ENCODE measurements around the gene SLC26A8.

The SLC26A8 gene

GRCh38 chr6:36054415-36054814 is 30.0 kb upstream of the SLC26A8 start:
- no peak overlapping the region for H3K4me2 ChIP-seq (ENCODE audit: low read length)
- H3K9ac ChIP-seq, result no peak overlapping the region
- H3K27me3 ChIP-seq (ENCODE audit: control insufficient read depth, insufficient read depth, low read length), result no peaks in the 10 kb centered on the region
- peaks cover 3% of the 10 kb centered on the region for H3K4me1 ChIP-seq
- no peak for TF ChIP-seq CTCF (IDR thresholded peaks at IDR 0.05)
- H3K79me2 ChIP-seq, result peaks cover 10% of the 10 kb centered on the region
- no peak overlapping the region for H3K4me3 ChIP-seq (ENCODE audit: low read depth, low read length)
- H3K27ac ChIP-seq, result no peak overlapping the region
- no peak overlapping the region for H2AFZ ChIP-seq
- no peaks in the 10 kb centered on the region for H3K36me3 ChIP-seq (ENCODE audit: control insufficient read depth, insufficient read depth, low read length)
- no peaks in the 10 kb centered on the region for H3K9me3 ChIP-seq (ENCODE audit: control insufficient read depth, low read length)

GRCh38 chr6:36053878-36054277 is 29.4 kb upstream of the SLC26A8 start:
- no peak overlapping the region for H3K4me3 ChIP-seq (ENCODE audit: low read depth, low read length)
- no peak overlapping the region for H2AFZ ChIP-seq
- H3K79me2 ChIP-seq, result peaks cover 15% of the 10 kb centered on the region
- no peaks in the 10 kb centered on the region for H3K27me3 ChIP-seq (ENCODE audit: control insufficient read depth, insufficient read depth, low read length)
- no peak overlapping the region for H3K27ac ChIP-seq
- no peak overlapping the region for H3K9ac ChIP-seq
- no peaks in the 10 kb centered on the region for H3K36me3 ChIP-seq (ENCODE audit: control insufficient read depth, insufficient read depth, low read length)
- no peak overlapping the region for H3K4me2 ChIP-seq (ENCODE audit: low read length)
- peaks cover 3% of the 10 kb centered on the region for H3K4me1 ChIP-seq
- no peaks in the 10 kb centered on the region for H3K9me3 ChIP-seq (ENCODE audit: control insufficient read depth, low read length)
- no peak for TF ChIP-seq CTCF (IDR thresholded peaks at IDR 0.05)

- no peaks in the 10 kb centered on the region for H3K36me3 ChIP-seq (ENCODE audit: control insufficient read depth, insufficient read depth, low read length)
- no peaks in the 10 kb centered on the region for H3K9me3 ChIP-seq (ENCODE audit: control insufficient read depth, low read length)
- peaks cover 3% of the 10 kb centered on the region for H3K4me1 ChIP-seq
- no peak overlapping the region for H3K9ac ChIP-seq
- H3K79me2 ChIP-seq, result peaks cover 27% of the 10 kb centered on the region
- H3K27ac ChIP-seq, result no peak overlapping the region
- no peak overlapping the region for H2AFZ ChIP-seq
- no peak overlapping the region for H3K4me2 ChIP-seq (ENCODE audit: low read length)
- TF ChIP-seq CTCF (IDR thresholded peaks at IDR 0.05), result no peak
- H3K27me3 ChIP-seq (ENCODE audit: control insufficient read depth, insufficient read depth, low read length), result no peaks in the 10 kb centered on the region
- H3K4me3 ChIP-seq (ENCODE audit: low read depth, low read length), result no peak overlapping the region
Measured at GRCh38 chr6:36052097-36052496, 27.7 kb upstream of the SLC26A8 start.

- Histone ChIP-seq H3K27me3 (ENCODE audit: control insufficient read depth, insufficient read depth, low read length) (no peaks in the 10 kb centered on the region), H3K36me3 (ENCODE audit: control insufficient read depth, insufficient read depth, low read length) (no peaks in the 10 kb centered on the region), H3K27ac (no peak overlapping the region), H3K79me2 (peaks cover 32% of the 10 kb centered on the region), H3K4me1 (peaks cover 3% of the 10 kb centered on the region), H3K4me2 (ENCODE audit: low read length) (no peak overlapping the region), H3K4me3 (ENCODE audit: low read depth, low read length) (no peak overlapping the region), H3K9me3 (ENCODE audit: control insufficient read depth, low read length) (no peaks in the 10 kb centered on the region), H3K9ac (no peak overlapping the region), H2AFZ (no peak overlapping the region)
- TF ChIP-seq CTCF (IDR thresholded peaks at IDR 0.05), result no peak
Measured at GRCh38 chr6:36050947-36051710, 26.7 kb upstream of the SLC26A8 start.

GRCh38 chr6:36050305-36050704 is 25.9 kb upstream of the SLC26A8 start:
- Histone ChIP-seq H3K27me3 (ENCODE audit: control insufficient read depth, insufficient read depth, low read length) (no peaks in the 10 kb centered on the region), H2AFZ (no peak overlapping the region), H3K27ac (no peak overlapping the region), H3K36me3 (ENCODE audit: control insufficient read depth, insufficient read depth, low read length) (no peaks in the 10 kb centered on the region), H3K9ac (no peak overlapping the region), H3K79me2 (peaks cover 33% of the 10 kb centered on the region), H3K4me3 (ENCODE audit: low read depth, low read length) (no peak overlapping the region), H3K4me2 (ENCODE audit: low read length) (no peak overlapping the region), H3K4me1 (peaks cover 3% of the 10 kb centered on the region), H3K9me3 (ENCODE audit: control insufficient read depth, low read length) (no peaks in the 10 kb centered on the region)
- no peak for TF ChIP-seq CTCF (IDR thresholded peaks at IDR 0.05)
